SK-N-SH (cell line): ENCODE data around the gene FAM149A. TPM values are rescaled to one million over a fixed set of nuclear protein-coding genes. Genes with fewer than 3 reads are reported as not detected.

Source experiments
- CTCF ChIA-PET: fragments of 300-600, 350-600 bp; formaldehyde crosslinking; extraction: SDS; loops from one replicate; lab custom pipeline; 2021; lab: Yijun Ruan, JAX
- POLR2A ChIA-PET: fragments of 350-600 bp; sonication (Branson Sonifier 250); formaldehyde crosslinking; extraction: SDS; loops from one replicate; lab custom pipeline; 2020; ENCODE audit warnings: antibody characterized with exemption, inconsistent platforms; lab: Yijun Ruan, JAX
- DNase-seq: peaks from one replicate; pipeline ENCODE4 v3.0.0; 2012
- H2AFZ ChIP-seq: fragments of 200-600 bp; sonication (generic); 2 replicates; pipeline ENCODE4 v1.8.1; 2016; ENCODE audit warnings: antibody characterized with exemption, mild to moderate bottlenecking, low read depth
- H3F3A ChIP-seq: fragments of 200-600 bp; sonication (generic); replicated peaks from 2 replicates; pipeline ENCODE3; 2016; ENCODE audit warnings: antibody characterized with exemption, mild to moderate bottlenecking; ENCODE audit not compliant: insufficient read depth
- H3K27ac ChIP-seq, 2 experiments: fragments of 200-500 bp in 1 of 2; fragments of 200-600 bp in 1 of 2; sonication (Bioruptor generic) in 1 of 2; sonication (generic), shearing (Covaris generic) in 1 of 2; 2 replicates each; pipeline versions ENCODE4 v1.5.1 to v1.6.1; 2014 to 2016; ENCODE audit warnings: low read depth in 2 of 2, inconsistent platforms in 1 of 2, low read length in 1 of 2, mild to moderate bottlenecking in 1 of 2, mixed read lengths in 1 of 2
- H3K27me3 ChIP-seq: fragments of 200-600 bp; sonication (generic), shearing (Covaris generic); 2 replicates; pipeline ENCODE4 v1.6.1; 2016; ENCODE audit warnings: mixed run types; ENCODE audit not compliant: insufficient read depth
- H3K36me3 ChIP-seq, 2 experiments: fragments of 200-500 bp in 1 of 2; fragments of 200-600 bp in 1 of 2; sonication (Bioruptor generic) in 1 of 2; sonication (generic) in 1 of 2; replicated peaks in 1 of 2; 2 replicates each; pipeline versions ENCODE3 to v1.5.1; 2014 to 2016; ENCODE audit warnings: low read length in 1 of 2, mild to moderate bottlenecking in 1 of 2; ENCODE audit not compliant: insufficient read depth in 2 of 2, control insufficient read depth in 1 of 2
- H3K4me1 ChIP-seq, 2 experiments: fragments of 200-500 bp in 1 of 2; fragments of 200-600 bp in 1 of 2; sonication (Bioruptor generic) in 1 of 2; sonication (generic), shearing (Covaris generic) in 1 of 2; 2 replicates each; pipeline versions ENCODE4 v1.5.1 to v1.6.1; 2014 to 2016; ENCODE audit warnings: low read depth in 1 of 2, low read length in 1 of 2, mixed run types in 1 of 2; ENCODE audit not compliant: insufficient read depth in 2 of 2, control insufficient read depth in 1 of 2
- H3K4me2 ChIP-seq: fragments of 200-600 bp; sonication (generic), shearing (Covaris generic); 2 replicates; pipeline ENCODE4 v1.6.1; 2017; ENCODE audit warnings: mixed run types
- H3K4me3 ChIP-seq, 2 experiments: fragments of 200-500 bp in 1 of 2; fragments of 200-600 bp in 1 of 2; sonication (Bioruptor generic) in 1 of 2; sonication (generic), shearing (Covaris generic) in 1 of 2; 2 replicates each; pipeline versions ENCODE4 v1.5.1 to v1.8.1; 2014 to 2016; ENCODE audit warnings: low read depth in 2 of 2, inconsistent platforms in 1 of 2, low read length in 1 of 2, mild to moderate bottlenecking in 1 of 2, mixed read lengths in 1 of 2, moderate library complexity in 1 of 2
- H3K79me2 ChIP-seq: fragments of 200-600 bp; sonication (generic); 2 replicates; pipeline ENCODE4 v1.8.1; 2017; ENCODE audit warnings: mild to moderate bottlenecking; ENCODE audit not compliant: insufficient read depth
- H3K9ac ChIP-seq: fragments of 200-600 bp; sonication (generic); 2 replicates; pipeline ENCODE4 v1.6.1; 2017; ENCODE audit warnings: mixed run types
- H3K9me2 ChIP-seq: fragments of 200-600 bp; sonication (generic); 2 replicates; pipeline ENCODE4 v1.6.1; 2017; ENCODE audit warnings: mixed run types
- H3K9me3 ChIP-seq: fragments of 200-600 bp; sonication (generic); 2 replicates; pipeline ENCODE4 v1.6.1; 2017; ENCODE audit warnings: mixed run types, mild to moderate bottlenecking, moderate library complexity
- H4K20me1 ChIP-seq: fragments of 200-600 bp; sonication (generic); 2 replicates; pipeline ENCODE4 v1.6.1; 2017; ENCODE audit warnings: mild to moderate bottlenecking, mixed run types; ENCODE audit not compliant: insufficient read depth
- CHD2 ChIP-seq: fragments of 150-350 bp; IDR thresholded peaks from 2 replicates; pipeline ENCODE4 v1.6.1; 2018; ENCODE audit warnings: low read length; ENCODE audit not compliant: partially characterized antibody
- FOSL2 ChIP-seq: IDR thresholded peaks from 2 replicates; pipeline ENCODE4 v1.4.0; 2012; ENCODE audit warnings: low read depth, mild to moderate bottlenecking, moderate library complexity, borderline replicate concordance
- FOXM1 ChIP-seq: IDR thresholded peaks from 2 replicates; pipeline ENCODE4 v1.4.0; 2012; ENCODE audit warnings: low read depth, mild to moderate bottlenecking
- GABPA ChIP-seq: IDR thresholded peaks from 2 replicates; pipeline ENCODE4 v1.4.0; 2012; ENCODE audit warnings: low read depth, mild to moderate bottlenecking
- MEF2A ChIP-seq: IDR thresholded peaks from 2 replicates; pipeline ENCODE4 v1.4.0; 2012; ENCODE audit warnings: low read depth, borderline replicate concordance
- NFIC ChIP-seq: IDR thresholded peaks from 2 replicates; pipeline ENCODE4 v1.4.0; 2012; ENCODE audit warnings: borderline replicate concordance
- PBX3 ChIP-seq: IDR thresholded peaks from 2 replicates; pipeline ENCODE4; 2012
- POLR2AphosphoS5 ChIP-seq: IDR thresholded peaks from 2 replicates; pipeline ENCODE4 v1.6.1; 2012; ENCODE audit warnings: low read depth, low read length
- RAD21 ChIP-seq: IDR thresholded peaks from 2 replicates; pipeline ENCODE4 v1.6.1; 2012; ENCODE audit warnings: mild to moderate bottlenecking, low read length
- RCOR1 ChIP-seq: fragments of 150-350 bp; IDR thresholded peaks from 2 replicates; pipeline ENCODE4 v1.6.1; 2017; ENCODE audit warnings: antibody characterized with exemption, low read length
- RFX5 ChIP-seq: IDR thresholded peaks from 2 replicates; pipeline ENCODE4 v1.6.1; 2012; ENCODE audit warnings: mild to moderate bottlenecking, improper control_type of control experiment, low read length
- RXRA ChIP-seq: IDR thresholded peaks from 2 replicates; pipeline ENCODE4 v1.4.0; 2012; ENCODE audit warnings: low read depth, mild to moderate bottlenecking, borderline replicate concordance
- TAF1 ChIP-seq: IDR thresholded peaks from 2 replicates; pipeline ENCODE4 v1.6.1; 2012; ENCODE audit warnings: low read depth, mild to moderate bottlenecking, low read length, moderate library complexity, borderline replicate concordance
- TCF12 ChIP-seq: IDR thresholded peaks from 2 replicates; pipeline ENCODE4 v1.4.0; 2012
- YY1 ChIP-seq: IDR thresholded peaks from 2 replicates; pipeline ENCODE4 v1.4.0; 2012; ENCODE audit warnings: low read depth, mild to moderate bottlenecking
- ZBTB33 ChIP-seq: IDR thresholded peaks from 2 replicates; pipeline ENCODE4 v1.4.0; 2012; ENCODE audit warnings: low read depth, borderline replicate concordance
- WGBS: methylation state at CpG from one replicate; pipeline ENCODE4 v1.1.6; 2017; ENCODE audit warnings: low lambda C conversion rate; 5-methylcytosine and 5-hydroxymethylcytosine counted together
- polyA plus RNA-seq, 3 experiments: library from polyadenylated mRNA; depleted of rRNA; stranded (reverse); fragments of >200 nt; gene quantifications; 2 replicates each; pipeline ENCODE4 v1.2.3, GENCODE V29; 2012
- TF ChIP-seq, protein P1 (sequence below): IDR thresholded peaks from 2 replicates; pipeline ENCODE4 v1.6.1; 2012; ENCODE audit warnings: mild to moderate bottlenecking, low read depth, low read length, moderate library complexity
- TF ChIP-seq, protein P2 (sequence below): fragments of 150-350 bp; IDR thresholded peaks from 2 replicates; pipeline ENCODE4 v1.6.1; 2017; ENCODE audit warnings: antibody characterized with exemption, low read length, low read depth, borderline replicate concordance
- TF ChIP-seq, protein P3 (sequence below): fragments of 150-350 bp; IDR thresholded peaks from 2 replicates; pipeline ENCODE4 v1.6.1; 2016; ENCODE audit warnings: mild to moderate bottlenecking, low read depth, low read length

The FAM149A gene
- polyA plus RNA-seq, 1 of the 3 experiments (the other 2 are of a cell fraction), result 0.38 TPM

DNA sequence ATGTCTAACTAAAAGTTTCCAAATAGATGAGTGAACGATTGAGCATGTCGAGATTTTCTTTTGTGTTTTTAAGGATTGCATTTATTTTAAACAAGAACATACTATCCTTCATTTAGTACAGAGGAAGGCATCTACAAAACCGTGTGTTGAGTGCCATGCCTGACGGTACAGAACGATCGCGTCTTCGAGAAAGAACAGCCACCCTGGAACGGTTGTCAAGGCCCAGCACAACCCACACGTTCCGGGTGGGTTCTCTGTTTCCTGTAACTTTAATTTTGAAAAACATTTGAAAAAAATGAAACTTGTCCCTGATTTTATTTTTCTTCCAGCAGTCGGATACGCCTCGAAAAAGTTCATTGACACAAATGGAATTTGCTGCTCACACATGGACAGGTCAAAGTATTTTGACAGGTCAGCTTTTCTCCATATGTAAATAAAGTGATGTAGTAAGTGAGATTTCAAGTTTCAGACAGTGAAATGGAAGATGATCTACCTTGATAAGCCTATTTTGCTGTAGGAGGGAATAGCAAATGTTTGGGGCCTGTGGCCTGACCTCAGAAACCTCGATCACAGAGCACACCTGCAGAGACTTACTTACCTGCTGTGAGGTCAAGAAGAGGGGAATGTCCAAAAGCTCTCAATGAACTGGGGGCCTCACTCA, 62.5 kb downstream of the FAM149A start:
- H3K4me3 ChIP-seq, result no peak overlapping the region
- no peaks in the 10 kb centered on the region for H3K9me2 ChIP-seq
- H3K4me2 ChIP-seq, result no peak overlapping the region
- no peaks in the 10 kb centered on the region for H3K27me3 ChIP-seq
- 77% methylated on average over 15 of the region's 15 CpGs for WGBS
- H3K36me3 ChIP-seq, result no peaks in the 10 kb centered on the region
- CTCF ChIA-PET, result interaction anchor here (1.2 kb wide), 1 partner anchor 11 kb away, joined by 3 read pairs; no protein-coding TSS in a partner anchor
- no peak overlapping the region for H2AFZ ChIP-seq
- no peak for DNase-seq
- TF ChIP-seq FOXM1, result no peak
- TF ChIP-seq CHD2, result no peak
- TF ChIP-seq GABPA, result no peak
- no peak for TF ChIP-seq POLR2AphosphoS5
- no peak for TF ChIP-seq TCF12
- TF ChIP-seq TAF1, result no peak
- TF ChIP-seq NFIC, result no peak
- TF ChIP-seq FOSL2, result no peak
- TF ChIP-seq, all 33 proteins: peak for 0
- Histone ChIP-seq H3K9me3 (no peaks in the 10 kb centered on the region), H4K20me1 (no peaks in the 10 kb centered on the region), H3F3A (no peaks in the 10 kb centered on the region), H3K27ac (no peak overlapping the region), H3K79me2 (no peaks in the 10 kb centered on the region), H3K4me1 (no peaks in the 10 kb centered on the region), H3K9ac (no peak overlapping the region)
- POLR2A ChIA-PET, result no interaction called here

DNA sequence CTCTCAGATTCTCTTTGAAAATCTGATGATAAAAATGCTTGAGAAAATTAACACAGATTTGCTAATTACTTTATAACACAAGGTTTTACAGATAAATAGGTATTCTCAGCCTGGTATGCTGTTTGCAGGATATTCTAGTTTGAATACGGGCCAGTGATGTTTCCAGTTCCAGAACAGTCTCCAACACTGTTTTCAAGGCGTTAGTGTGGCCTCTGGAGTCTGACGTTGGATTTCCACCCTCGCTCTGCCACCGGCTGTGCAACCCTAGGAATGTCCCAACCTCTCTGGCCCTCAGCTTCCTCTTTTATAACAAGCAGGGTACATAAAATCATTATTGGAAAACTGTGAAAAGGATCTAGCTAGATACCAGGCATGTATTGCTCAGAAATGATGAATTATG, 63.1 kb downstream of the FAM149A start:
- H3K36me3 ChIP-seq, result no peaks in the 10 kb centered on the region
- DNase-seq, result no peak
- H3K9ac ChIP-seq, result no peak overlapping the region
- H3K79me2 ChIP-seq, result no peaks in the 10 kb centered on the region
- no peak overlapping the region for H2AFZ ChIP-seq
- CTCF ChIA-PET, result interaction anchor here (1.2 kb wide), 1 partner anchor 11 kb away, joined by 3 read pairs; no protein-coding TSS in a partner anchor
- H3K9me3 ChIP-seq, result no peaks in the 10 kb centered on the region
- H3K9me2 ChIP-seq, result no peaks in the 10 kb centered on the region
- no peaks in the 10 kb centered on the region for H4K20me1 ChIP-seq
- H3F3A ChIP-seq, result no peaks in the 10 kb centered on the region
- H3K27ac ChIP-seq, result no peak overlapping the region
- 71% methylated on average over 5 of the region's 5 CpGs for WGBS
- no peak overlapping the region for H3K4me3 ChIP-seq
- POLR2A ChIA-PET, result no interaction called here
- H3K27me3 ChIP-seq, result no peaks in the 10 kb centered on the region
- H3K4me2 ChIP-seq, result no peak overlapping the region
- H3K4me1 ChIP-seq, result no peaks in the 10 kb centered on the region
- TF ChIP-seq FOXM1, result no peak
- TF ChIP-seq, protein P1, sequence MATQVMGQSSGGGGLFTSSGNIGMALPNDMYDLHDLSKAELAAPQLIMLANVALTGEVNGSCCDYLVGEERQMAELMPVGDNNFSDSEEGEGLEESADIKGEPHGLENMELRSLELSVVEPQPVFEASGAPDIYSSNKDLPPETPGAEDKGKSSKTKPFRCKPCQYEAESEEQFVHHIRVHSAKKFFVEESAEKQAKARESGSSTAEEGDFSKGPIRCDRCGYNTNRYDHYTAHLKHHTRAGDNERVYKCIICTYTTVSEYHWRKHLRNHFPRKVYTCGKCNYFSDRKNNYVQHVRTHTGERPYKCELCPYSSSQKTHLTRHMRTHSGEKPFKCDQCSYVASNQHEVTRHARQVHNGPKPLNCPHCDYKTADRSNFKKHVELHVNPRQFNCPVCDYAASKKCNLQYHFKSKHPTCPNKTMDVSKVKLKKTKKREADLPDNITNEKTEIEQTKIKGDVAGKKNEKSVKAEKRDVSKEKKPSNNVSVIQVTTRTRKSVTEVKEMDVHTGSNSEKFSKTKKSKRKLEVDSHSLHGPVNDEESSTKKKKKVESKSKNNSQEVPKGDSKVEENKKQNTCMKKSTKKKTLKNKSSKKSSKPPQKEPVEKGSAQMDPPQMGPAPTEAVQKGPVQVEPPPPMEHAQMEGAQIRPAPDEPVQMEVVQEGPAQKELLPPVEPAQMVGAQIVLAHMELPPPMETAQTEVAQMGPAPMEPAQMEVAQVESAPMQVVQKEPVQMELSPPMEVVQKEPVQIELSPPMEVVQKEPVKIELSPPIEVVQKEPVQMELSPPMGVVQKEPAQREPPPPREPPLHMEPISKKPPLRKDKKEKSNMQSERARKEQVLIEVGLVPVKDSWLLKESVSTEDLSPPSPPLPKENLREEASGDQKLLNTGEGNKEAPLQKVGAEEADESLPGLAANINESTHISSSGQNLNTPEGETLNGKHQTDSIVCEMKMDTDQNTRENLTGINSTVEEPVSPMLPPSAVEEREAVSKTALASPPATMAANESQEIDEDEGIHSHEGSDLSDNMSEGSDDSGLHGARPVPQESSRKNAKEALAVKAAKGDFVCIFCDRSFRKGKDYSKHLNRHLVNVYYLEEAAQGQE, result no peak
- TF ChIP-seq, protein P2, sequence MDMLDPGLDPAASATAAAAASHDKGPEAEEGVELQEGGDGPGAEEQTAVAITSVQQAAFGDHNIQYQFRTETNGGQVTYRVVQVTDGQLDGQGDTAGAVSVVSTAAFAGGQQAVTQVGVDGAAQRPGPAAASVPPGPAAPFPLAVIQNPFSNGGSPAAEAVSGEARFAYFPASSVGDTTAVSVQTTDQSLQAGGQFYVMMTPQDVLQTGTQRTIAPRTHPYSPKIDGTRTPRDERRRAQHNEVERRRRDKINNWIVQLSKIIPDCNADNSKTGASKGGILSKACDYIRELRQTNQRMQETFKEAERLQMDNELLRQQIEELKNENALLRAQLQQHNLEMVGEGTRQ, result no peak
- TF ChIP-seq, protein P3, sequence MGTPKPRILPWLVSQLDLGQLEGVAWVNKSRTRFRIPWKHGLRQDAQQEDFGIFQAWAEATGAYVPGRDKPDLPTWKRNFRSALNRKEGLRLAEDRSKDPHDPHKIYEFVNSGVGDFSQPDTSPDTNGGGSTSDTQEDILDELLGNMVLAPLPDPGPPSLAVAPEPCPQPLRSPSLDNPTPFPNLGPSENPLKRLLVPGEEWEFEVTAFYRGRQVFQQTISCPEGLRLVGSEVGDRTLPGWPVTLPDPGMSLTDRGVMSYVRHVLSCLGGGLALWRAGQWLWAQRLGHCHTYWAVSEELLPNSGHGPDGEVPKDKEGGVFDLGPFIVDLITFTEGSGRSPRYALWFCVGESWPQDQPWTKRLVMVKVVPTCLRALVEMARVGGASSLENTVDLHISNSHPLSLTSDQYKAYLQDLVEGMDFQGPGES, result no peak
- TF ChIP-seq RXRA, result no peak
- TF ChIP-seq NFIC, result no peak
- TF ChIP-seq PBX3, result no peak
- TF ChIP-seq TCF12, result no peak
- TF ChIP-seq GABPA, result no peak
- TF ChIP-seq MEF2A, result no peak
- TF ChIP-seq RCOR1, result no peak
- TF ChIP-seq YY1, result no peak
- no peak for TF ChIP-seq RFX5
- no peak for TF ChIP-seq RAD21
- TF ChIP-seq ZBTB33, result no peak
